SU-DHL-6 (cell line): ENCODE measurements around the gene CD83.

Experiments
- CTCF ChIP-seq: fragments of 200-600 bp; sonication (generic); IDR thresholded peaks from one replicate; pipeline ENCODE4 v1.5.1; 2017; ENCODE audit warnings: antibody characterized with exemption, mild to moderate bottlenecking, low read length, moderate library complexity; ENCODE audit not compliant: insufficient read depth, poor library complexity, severe bottlenecking
- EZH2phosphoT487 ChIP-seq: fragments of 200-600 bp; sonication (generic), shearing (Covaris generic); conservative IDR thresholded peaks from 2 replicates; pipeline ENCODE4 v1.6.1; 2018; ENCODE audit warnings: mild to moderate bottlenecking, antibody characterized with exemption, low read length, moderate library complexity, mixed read lengths

DNA sequence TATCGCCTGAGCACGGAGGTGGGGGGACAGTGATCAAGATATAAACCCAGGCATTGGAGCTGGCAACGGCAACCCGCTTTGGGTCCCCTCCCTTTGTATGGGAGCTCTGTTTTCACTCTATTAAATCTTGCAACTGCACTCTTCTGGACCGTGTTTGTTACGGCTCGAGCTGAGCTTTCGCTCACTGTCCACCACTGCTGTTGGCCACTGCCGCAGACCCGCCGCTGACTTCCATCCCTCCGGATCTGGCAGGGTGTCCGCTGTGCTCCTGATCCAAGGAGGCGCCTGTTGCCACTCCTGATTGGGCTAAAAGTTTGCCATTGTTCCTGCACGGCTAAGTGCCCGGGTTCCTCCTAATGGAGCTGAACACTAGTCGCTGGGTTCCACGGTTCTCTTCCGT, 48.9 kb upstream of the CD83 start:
- TF ChIP-seq EZH2phosphoT487 (no peak), CTCF (no peak)
